Lower lobe of right lung (tissue), 2 donors: Measurements from ENCODE around the gene GPATCH1. TPM values are rescaled to one million over a fixed set of nuclear protein-coding genes. Genes with fewer than 3 reads are reported as not detected.
A peak's percentile ranks its signal among the peaks of the same experiment; 100 is the strongest.

ENCODE experiments used
- ATAC-seq, 2 donors: fragments of 200-7000 bp; cut with Tn5 transposase; one replicate each; pipeline ENCODE4 v1.9.1; 2020 to 2022; ENCODE audit warnings: mild to moderate bottlenecking in 2 of 2, moderate library complexity in 2 of 2
- DNase-seq: peaks from one replicate; pipeline ENCODE4 v3.0.0-alpha.2; 2020
- H3K27ac ChIP-seq: fragments of 200-600 bp; one replicate; pipeline ENCODE4 v1.8.0; 2022
- H3K27me3 ChIP-seq: fragments of 200-600 bp; one replicate; pipeline ENCODE4 v1.8.0; 2022; ENCODE audit warnings: low read depth
- H3K36me3 ChIP-seq: fragments of 200-600 bp; one replicate; pipeline ENCODE4 v1.8.0; 2022; ENCODE audit warnings: mild to moderate bottlenecking
- H3K4me1 ChIP-seq: fragments of 200-600 bp; one replicate; pipeline ENCODE4 v1.8.0; 2022
- H3K4me3 ChIP-seq: fragments of 200-600 bp; one replicate; pipeline ENCODE4 v1.8.0; 2022; ENCODE audit warnings: mild to moderate bottlenecking
- H3K9me3 ChIP-seq: fragments of 200-600 bp; one replicate; pipeline ENCODE4 v1.8.0; 2022
- CTCF ChIP-seq: fragments of 200-600 bp; IDR thresholded peaks from one replicate; pipeline ENCODE4 v1.8.0; 2022; ENCODE audit warnings: antibody characterized with exemption, mild to moderate bottlenecking
- intact Hi-C: fragments of 100-400 bp; cut with DNase I; formaldehyde crosslinking; loops from one replicate; pipeline ENCODE4 v1.11.0; 2022
- total RNA-seq: library from RNA; stranded (reverse); fragmentation: NEBNext Ultra II Directional; extraction: Animal tissue kit (Norgen Biotek cat#: 25700); gene quantifications from one replicate; pipeline ENCODE4 v1.2.1, GENCODE V29; 2021
- donor health status: DM: no; HTN: yes; CAD: no; lungs with severe emphysema.

GPATCH1 gene
- total RNA-seq, 1 donor from 2014 or later = 8.4 TPM

GRCh38 chr19:33048806-33049676 is 31.9 kb upstream of the GPATCH1 start:
- no peak for DNase-seq
- no peaks in the 10 kb centered on the region for H3K27me3 ChIP-seq
- no peak for TF ChIP-seq CTCF
- no peak overlapping the region for H3K27ac ChIP-seq
- ATAC-seq = peak in 1 of 2 donors; percentile 43
- no peak overlapping the region for H3K4me3 ChIP-seq
- peaks cover 5% of the 10 kb centered on the region for H3K4me1 ChIP-seq
- intact Hi-C loops = no loop called here
- H3K9me3 ChIP-seq = no peaks in the 10 kb centered on the region
- no peaks in the 10 kb centered on the region for H3K36me3 ChIP-seq

DNA sequence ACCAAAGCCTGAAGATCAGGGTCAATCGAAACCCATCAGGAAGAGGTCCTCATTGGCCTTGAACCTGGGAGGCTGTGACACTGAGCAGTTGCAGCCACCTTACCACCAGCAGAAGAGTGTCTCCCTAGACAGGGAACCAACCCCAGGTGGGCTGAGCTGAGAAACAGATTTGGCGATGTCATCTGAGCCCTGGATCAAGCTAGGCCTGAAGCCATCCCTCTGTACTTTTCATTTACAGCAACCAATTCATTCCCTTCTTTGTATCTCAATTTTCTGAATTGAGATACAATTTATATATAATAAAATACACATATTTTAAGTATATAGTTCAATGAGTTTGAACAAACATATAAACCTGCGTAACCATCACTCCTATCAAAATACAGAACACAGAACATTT is 30.9 kb upstream of the GPATCH1 start:
- intact Hi-C loops = no loop called here
- no peak overlapping the region for H3K4me3 ChIP-seq
- no peaks in the 10 kb centered on the region for H3K9me3 ChIP-seq
- no peak overlapping the region for H3K27ac ChIP-seq
- ATAC-seq (no peak), DNase-seq (no peak)
- H3K27me3 ChIP-seq = no peaks in the 10 kb centered on the region
- H3K4me1 ChIP-seq = peaks cover 5% of the 10 kb centered on the region
- H3K36me3 ChIP-seq = no peaks in the 10 kb centered on the region
- no peak for TF ChIP-seq CTCF

GRCh38 chr19:33052352-33052972 is 28.5 kb upstream of the GPATCH1 start:
- peak overlapping the region; percentile 24 for H3K27ac ChIP-seq
- no peaks in the 10 kb centered on the region for H3K27me3 ChIP-seq
- ATAC-seq (peak in 1 of 2 donors; percentile 21), DNase-seq (no peak)
- H3K9me3 ChIP-seq = no peaks in the 10 kb centered on the region
- H3K4me3 ChIP-seq = no peak overlapping the region
- H3K4me1 ChIP-seq = peaks cover 5% of the 10 kb centered on the region
- no peak for TF ChIP-seq CTCF
- intact Hi-C loops = no loop called here
- H3K36me3 ChIP-seq = no peaks in the 10 kb centered on the region

GRCh38 chr19:33054623-33055022 is 26.4 kb upstream of the GPATCH1 start:
- H3K36me3 ChIP-seq = no peaks in the 10 kb centered on the region
- DNase-seq = peak; percentile 48
- H3K4me1 ChIP-seq = peaks cover 5% of the 10 kb centered on the region
- intact Hi-C loops = no loop called here
- no peaks in the 10 kb centered on the region for H3K9me3 ChIP-seq
- TF ChIP-seq CTCF = no peak
- no peak overlapping the region for H3K27ac ChIP-seq
- no peak overlapping the region for H3K4me3 ChIP-seq
- no peaks in the 10 kb centered on the region for H3K27me3 ChIP-seq
- peak in 1 of 2 donors; percentile 32 for ATAC-seq

GRCh38 chr19:33055718-33056117 is 25.3 kb upstream of the GPATCH1 start:
- intact Hi-C loops = no loop called here
- ATAC-seq = no peak
- no peak overlapping the region for H3K4me3 ChIP-seq
- no peaks in the 10 kb centered on the region for H3K36me3 ChIP-seq
- no peak overlapping the region for H3K27ac ChIP-seq
- no peaks in the 10 kb centered on the region for H3K9me3 ChIP-seq
- no peak for DNase-seq
- no peaks in the 10 kb centered on the region for H3K27me3 ChIP-seq
- H3K4me1 ChIP-seq = peaks cover 5% of the 10 kb centered on the region
- no peak for TF ChIP-seq CTCF
